K562 (cell line): Measurements from ENCODE around the gene PIGL. TPM values are rescaled to one million over a fixed set of nuclear protein-coding genes. Genes with fewer than 3 reads are reported as not detected.

Experiments
- ATF2 ChIP-seq: sonication (generic); formaldehyde crosslinking; IDR thresholded peaks from 2 replicates; pipeline ENCODE4 v1.8.1; 2022; ENCODE audit warnings: missing genetic modification reagents
- BACH1 ChIP-seq: fragments of 200-800 bp; sonication (Bioruptor generic); IDR thresholded peaks from 2 replicates; pipeline ENCODE4 v1.6.1; 2016; ENCODE audit warnings: missing genetic modification characterization, missing compliant biosample characterization
- CHD4 ChIP-seq: fragments of 200-600 bp; sonication (generic); IDR thresholded peaks from 3 replicates; pipeline ENCODE4 v1.6.1; 2012; ENCODE audit warnings: low read depth, mild to moderate bottlenecking, mixed read lengths, low read length, inconsistent platforms; ENCODE audit not compliant: insufficient read depth, insufficient replicate concordance, poor library complexity, severe bottlenecking
- GATA2 ChIP-seq: sonication (generic); formaldehyde crosslinking; IDR thresholded peaks from 2 replicates; pipeline ENCODE4 v1.4.0; 2020; ENCODE audit warnings: mild to moderate bottlenecking, missing genetic modification reagents
- KAT8 ChIP-seq: fragments of 450-650 bp; IDR thresholded peaks from 2 replicates; pipeline ENCODE4 v1.6.1; 2016; ENCODE audit warnings: low read depth, mild to moderate bottlenecking
- PHTF2 ChIP-seq: fragments of 250-450 bp; sonication (Bioruptor Pico); IDR thresholded peaks from 2 replicates; pipeline ENCODE4 v1.5.0; 2021; ENCODE audit warnings: mild to moderate bottlenecking
- POLR3A ChIP-seq: IDR thresholded peaks from 2 replicates; pipeline ENCODE4 v1.6.1; 2011; ENCODE audit warnings: borderline replicate concordance, mild to moderate bottlenecking, moderate library complexity; ENCODE audit not compliant: insufficient read length, insufficient read depth; ENCODE audit errors: extremely low read depth
- PURB ChIP-seq: sonication (generic); formaldehyde crosslinking; IDR thresholded peaks from 2 replicates; pipeline ENCODE4 v1.9.0; 2021; ENCODE audit warnings: low read depth, mild to moderate bottlenecking, missing genetic modification reagents
- ZNF436 ChIP-seq: fragments of 250-450, 450-650 bp; sonication (Bioruptor Pico); formaldehyde crosslinking; IDR thresholded peaks from 2 replicates; pipeline ENCODE4 v1.7.0; 2020; ENCODE audit warnings: mild to moderate bottlenecking
- ZNF444 ChIP-seq: fragments of 250-450 bp; sonication (Bioruptor Pico); IDR thresholded peaks from 2 replicates; pipeline ENCODE4 v1.4.0; 2020; ENCODE audit warnings: mild to moderate bottlenecking, moderate library complexity
- polyA plus RNA-seq, 8 experiments: library from polyadenylated mRNA; depleted of rRNA in 4 of 8; stranded (reverse) in 5 of 8; unstranded in 3 of 8; fragments of >200 nt; fragmentation: Nextera tagmentation in 2 of 8; fragmentation: Illumina TruSeq in 1 of 8; extraction: Ambion mirVana in 2 of 8; extraction: Trizol in 1 of 8; gene quantifications; 2 replicates each; pipeline versions ENCODE4 v1.2.1 to v1.2.3, GENCODE V29; 2011 to 2014; ENCODE audit warnings: inconsistent platforms in 1 of 8, missing spikeins in 1 of 8
- total RNA-seq, 7 experiments: library from RNA; depleted of rRNA in 6 of 7; stranded (reverse); fragments of >200 nt in 6 of 7; fragmentation: Illumina TruSeq in 2 of 7; extraction: Trizol in 2 of 7; gene quantifications; 2 replicates each; pipeline versions ENCODE4 v1.2.1 to v1.2.3, GENCODE V29; 2011 to 2021; ENCODE audit warnings: low replicate concordance in 1 of 7
- TF ChIP-seq, protein P1 (sequence below), 2 experiments: fragments of 450-650 bp in 1 of 2; sonication (generic) in 1 of 2; formaldehyde crosslinking in 1 of 2; IDR thresholded peaks; 2 replicates each; pipeline versions ENCODE4 v1.7.1 to v1.9.0; 2016 to 2022; ENCODE audit warnings: inconsistent platforms in 1 of 2, mild to moderate bottlenecking in 1 of 2, missing genetic modification reagents in 1 of 2
- TF ChIP-seq, protein P2 (sequence below): fragments of 150-350 bp; conservative IDR thresholded peaks from 2 replicates; pipeline ENCODE4 v1.6.1; 2014; ENCODE audit warnings: low read length

The PIGL gene
- total and polyA plus RNA-seq, 9 of the 15 experiments (the other 6 are each of a cell fraction or from before 2014, with no cell fraction given): 19.9 to 55.3 (median 29.6) TPM

DNA sequence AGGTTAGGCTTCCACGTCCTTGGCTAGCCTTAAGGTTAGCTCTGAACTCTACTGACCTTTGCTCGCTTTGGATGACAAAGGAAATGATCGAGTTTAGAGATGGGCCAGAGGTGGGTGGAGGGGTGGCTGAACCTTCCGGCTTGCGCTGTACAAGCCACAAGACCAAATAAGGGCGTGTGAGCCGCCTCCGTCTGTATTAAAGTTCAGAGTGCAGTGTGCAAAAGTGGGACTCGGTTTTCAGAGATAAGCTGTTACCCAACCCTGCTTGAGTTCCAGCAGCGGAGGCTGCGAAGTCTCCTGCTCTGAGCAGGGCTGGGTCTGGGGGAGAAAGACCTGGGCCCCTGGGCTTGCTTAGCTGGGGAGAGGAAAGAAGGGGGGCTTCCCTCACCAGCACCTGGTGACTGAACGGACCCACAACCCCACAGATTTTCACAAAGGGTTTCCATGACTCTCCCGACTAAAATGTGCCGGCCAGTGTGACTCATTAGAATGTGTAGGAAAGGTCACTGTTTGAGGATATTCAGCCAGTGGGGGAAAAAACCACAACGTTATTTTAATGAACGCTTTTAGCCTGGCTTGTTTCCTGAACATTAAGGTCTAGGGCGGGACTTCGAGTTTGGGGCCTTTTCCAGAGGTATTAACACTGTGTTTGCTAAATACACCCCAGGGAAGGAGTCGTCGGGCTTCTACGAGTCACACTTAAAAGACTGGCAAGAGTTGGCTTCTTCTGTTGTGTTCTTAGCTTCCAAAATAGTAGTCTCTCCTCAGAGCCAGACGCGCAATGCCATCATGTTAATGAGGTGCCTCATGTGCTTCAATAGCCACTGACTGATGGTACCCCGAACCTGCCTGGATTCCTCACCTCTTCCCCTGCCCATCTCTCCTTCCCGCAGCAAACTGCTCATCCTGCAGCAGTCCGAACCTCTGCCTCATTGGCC is 69.3 kb downstream of the PIGL start (continued):
- TF ChIP-seq, protein P1, sequence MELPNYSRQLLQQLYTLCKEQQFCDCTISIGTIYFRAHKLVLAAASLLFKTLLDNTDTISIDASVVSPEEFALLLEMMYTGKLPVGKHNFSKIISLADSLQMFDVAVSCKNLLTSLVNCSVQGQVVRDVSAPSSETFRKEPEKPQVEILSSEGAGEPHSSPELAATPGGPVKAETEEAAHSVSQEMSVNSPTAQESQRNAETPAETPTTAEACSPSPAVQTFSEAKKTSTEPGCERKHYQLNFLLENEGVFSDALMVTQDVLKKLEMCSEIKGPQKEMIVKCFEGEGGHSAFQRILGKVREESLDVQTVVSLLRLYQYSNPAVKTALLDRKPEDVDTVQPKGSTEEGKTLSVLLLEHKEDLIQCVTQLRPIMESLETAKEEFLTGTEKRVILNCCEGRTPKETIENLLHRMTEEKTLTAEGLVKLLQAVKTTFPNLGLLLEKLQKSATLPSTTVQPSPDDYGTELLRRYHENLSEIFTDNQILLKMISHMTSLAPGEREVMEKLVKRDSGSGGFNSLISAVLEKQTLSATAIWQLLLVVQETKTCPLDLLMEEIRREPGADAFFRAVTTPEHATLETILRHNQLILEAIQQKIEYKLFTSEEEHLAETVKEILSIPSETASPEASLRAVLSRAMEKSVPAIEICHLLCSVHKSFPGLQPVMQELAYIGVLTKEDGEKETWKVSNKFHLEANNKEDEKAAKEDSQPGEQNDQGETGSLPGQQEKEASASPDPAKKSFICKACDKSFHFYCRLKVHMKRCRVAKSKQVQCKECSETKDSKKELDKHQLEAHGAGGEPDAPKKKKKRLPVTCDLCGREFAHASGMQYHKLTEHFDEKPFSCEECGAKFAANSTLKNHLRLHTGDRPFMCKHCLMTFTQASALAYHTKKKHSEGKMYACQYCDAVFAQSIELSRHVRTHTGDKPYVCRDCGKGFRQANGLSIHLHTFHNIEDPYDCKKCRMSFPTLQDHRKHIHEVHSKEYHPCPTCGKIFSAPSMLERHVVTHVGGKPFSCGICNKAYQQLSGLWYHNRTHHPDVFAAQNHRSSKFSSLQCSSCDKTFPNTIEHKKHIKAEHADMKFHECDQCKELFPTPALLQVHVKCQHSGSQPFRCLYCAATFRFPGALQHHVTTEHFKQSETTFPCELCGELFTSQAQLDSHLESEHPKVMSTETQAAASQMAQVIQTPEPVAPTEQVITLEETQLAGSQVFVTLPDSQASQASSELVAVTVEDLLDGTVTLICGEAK (IDR thresholded peaks at IDR 0.05): peak; percentile 11; the same call in 1 of the 2 replicates
- TF ChIP-seq, protein P1 (CRISPR knock-in tag; IDR thresholded peaks at IDR 0.05): no peak
- no peak for TF ChIP-seq ATF2
- no peak for TF ChIP-seq KAT8
- TF ChIP-seq CHD4: no peak
- no peak for TF ChIP-seq PHTF2 (CRISPR knock-in tag)
- TF ChIP-seq POLR3A: no peak
- TF ChIP-seq PURB (CRISPR knock-in tag): no peak
- peak; percentile 69; the same call in 1 of the 2 replicates for TF ChIP-seq BACH1
- TF ChIP-seq ZNF436 (CRISPR knock-in tag): no peak
- TF ChIP-seq, protein P2, sequence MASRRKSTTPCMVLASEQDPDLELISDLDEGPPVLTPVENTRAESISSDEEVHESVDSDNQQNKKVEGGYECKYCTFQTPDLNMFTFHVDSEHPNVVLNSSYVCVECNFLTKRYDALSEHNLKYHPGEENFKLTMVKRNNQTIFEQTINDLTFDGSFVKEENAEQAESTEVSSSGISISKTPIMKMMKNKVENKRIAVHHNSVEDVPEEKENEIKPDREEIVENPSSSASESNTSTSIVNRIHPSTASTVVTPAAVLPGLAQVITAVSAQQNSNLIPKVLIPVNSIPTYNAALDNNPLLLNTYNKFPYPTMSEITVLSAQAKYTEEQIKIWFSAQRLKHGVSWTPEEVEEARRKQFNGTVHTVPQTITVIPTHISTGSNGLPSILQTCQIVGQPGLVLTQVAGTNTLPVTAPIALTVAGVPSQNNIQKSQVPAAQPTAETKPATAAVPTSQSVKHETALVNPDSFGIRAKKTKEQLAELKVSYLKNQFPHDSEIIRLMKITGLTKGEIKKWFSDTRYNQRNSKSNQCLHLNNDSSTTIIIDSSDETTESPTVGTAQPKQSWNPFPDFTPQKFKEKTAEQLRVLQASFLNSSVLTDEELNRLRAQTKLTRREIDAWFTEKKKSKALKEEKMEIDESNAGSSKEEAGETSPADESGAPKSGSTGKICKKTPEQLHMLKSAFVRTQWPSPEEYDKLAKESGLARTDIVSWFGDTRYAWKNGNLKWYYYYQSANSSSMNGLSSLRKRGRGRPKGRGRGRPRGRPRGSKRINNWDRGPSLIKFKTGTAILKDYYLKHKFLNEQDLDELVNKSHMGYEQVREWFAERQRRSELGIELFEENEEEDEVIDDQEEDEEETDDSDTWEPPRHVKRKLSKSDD: no peak
- peak; percentile 77 for TF ChIP-seq GATA2 (CRISPR knock-in tag)
- TF ChIP-seq ZNF444 (CRISPR knock-in tag): no peak
